Peyer's patch (tissue), 4 donors: Measurements from ENCODE around the gene SEMA5A.

Experiments
- POLR2A ChIP-seq, 2 donors: fragments of 450-650 bp; IDR thresholded peaks; one replicate each; pipeline ENCODE4 v1.5.1; 2017; ENCODE audit warnings: antibody characterized with exemption in 2 of 2, mild to moderate bottlenecking in 2 of 2, moderate library complexity in 2 of 2
- TF ChIP-seq, protein P1 (sequence below), 6 experiments: fragments of 450-650 bp in 4 of 6; fragments of 200-600 bp in 2 of 6; sonication (generic) in 1 of 6; IDR thresholded peaks; one replicate each; pipeline ENCODE4 v1.5.1; 2017 to 2019; ENCODE audit warnings: antibody characterized with exemption in 6 of 6, mild to moderate bottlenecking in 3 of 6, moderate library complexity in 1 of 6

DNA sequence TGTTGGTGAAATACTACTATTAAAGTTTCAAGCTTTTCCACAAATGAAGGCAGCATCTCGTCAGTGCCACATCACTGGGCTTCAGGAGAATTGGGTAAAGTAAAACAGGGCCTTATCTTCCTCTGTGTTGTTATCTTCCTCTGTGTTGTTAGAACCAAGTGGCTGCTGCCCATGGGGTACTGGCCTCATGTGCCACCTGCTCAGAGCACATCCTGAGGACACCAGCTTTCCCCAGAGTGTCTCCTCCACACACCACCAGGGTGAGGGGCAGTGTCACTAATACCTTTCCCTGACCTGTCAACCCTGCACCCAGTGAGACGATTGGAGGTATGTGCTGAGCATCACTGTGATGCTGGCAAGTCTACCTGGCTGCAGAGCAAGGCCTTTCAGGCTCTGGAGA, 499.9 kb downstream of the SEMA5A start:
- TF ChIP-seq, protein P1, sequence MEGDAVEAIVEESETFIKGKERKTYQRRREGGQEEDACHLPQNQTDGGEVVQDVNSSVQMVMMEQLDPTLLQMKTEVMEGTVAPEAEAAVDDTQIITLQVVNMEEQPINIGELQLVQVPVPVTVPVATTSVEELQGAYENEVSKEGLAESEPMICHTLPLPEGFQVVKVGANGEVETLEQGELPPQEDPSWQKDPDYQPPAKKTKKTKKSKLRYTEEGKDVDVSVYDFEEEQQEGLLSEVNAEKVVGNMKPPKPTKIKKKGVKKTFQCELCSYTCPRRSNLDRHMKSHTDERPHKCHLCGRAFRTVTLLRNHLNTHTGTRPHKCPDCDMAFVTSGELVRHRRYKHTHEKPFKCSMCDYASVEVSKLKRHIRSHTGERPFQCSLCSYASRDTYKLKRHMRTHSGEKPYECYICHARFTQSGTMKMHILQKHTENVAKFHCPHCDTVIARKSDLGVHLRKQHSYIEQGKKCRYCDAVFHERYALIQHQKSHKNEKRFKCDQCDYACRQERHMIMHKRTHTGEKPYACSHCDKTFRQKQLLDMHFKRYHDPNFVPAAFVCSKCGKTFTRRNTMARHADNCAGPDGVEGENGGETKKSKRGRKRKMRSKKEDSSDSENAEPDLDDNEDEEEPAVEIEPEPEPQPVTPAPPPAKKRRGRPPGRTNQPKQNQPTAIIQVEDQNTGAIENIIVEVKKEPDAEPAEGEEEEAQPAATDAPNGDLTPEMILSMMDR (IDR thresholded peaks at IDR 0.05), result no peak
- TF ChIP-seq POLR2A (IDR thresholded peaks at IDR 0.05), result no peak
